ENCODE measurements around the gene C2. TPM values are rescaled to one million over a fixed set of nuclear protein-coding genes. Genes with fewer than 3 reads are reported as not detected.
"Not testable (repeated sequence)": the region's sequence is repeated elsewhere in the genome, so short reads cannot be mapped to it uniquely, and the experiment has no call there.

C2 gene
- total RNA-seq, 1 donor from 2014 or later = 0.65 TPM

- H3K36me3 Mint-ChIP-seq (ENCODE audit: insufficient read depth) = peaks cover 2% of the 10 kb centered on the region
- no peak for TF ChIP-seq CTCF (IDR thresholded peaks at IDR 0.05; ENCODE audit: unreplicated experiment)
- H3K27ac Mint-ChIP-seq = no peak overlapping the region
Observed at GRCh38 chr6:31903957-31904356, 23.6 kb upstream of the C2 start.

GRCh38 chr6:31905041-31905440 lies 22.5 kb upstream of the C2 start:
- no peak for TF ChIP-seq CTCF (IDR thresholded peaks at IDR 0.05; ENCODE audit: unreplicated experiment)
- no peak overlapping the region for H3K27ac Mint-ChIP-seq
- no peaks in the 10 kb centered on the region for H3K9me3 Mint-ChIP-seq (ENCODE audit: low read depth)
- no peak overlapping the region for H3K4me3 Mint-ChIP-seq (ENCODE audit: low read depth)
- DNase-seq (ENCODE audit: low spot score, unreplicated experiment) = no peak
- H3K27me3 Mint-ChIP-seq = peaks cover 7% of the 10 kb centered on the region
- peaks cover 10% of the 10 kb centered on the region for H3K4me1 Mint-ChIP-seq (ENCODE audit: low read depth)
- no peaks in the 10 kb centered on the region for H3K36me3 Mint-ChIP-seq (ENCODE audit: insufficient read depth)

More at GRCh38 chr6:31903957-31904356, 23.6 kb upstream of the C2 start:
- H3K4me3 Mint-ChIP-seq (ENCODE audit: low read depth) = no peak overlapping the region
- H3K9me3 Mint-ChIP-seq (ENCODE audit: low read depth) = no peaks in the 10 kb centered on the region
- peaks cover 14% of the 10 kb centered on the region for H3K4me1 Mint-ChIP-seq (ENCODE audit: low read depth)
- H3K27me3 Mint-ChIP-seq = peaks cover 7% of the 10 kb centered on the region
- DNase-seq (ENCODE audit: low spot score, unreplicated experiment) = no peak

GRCh38 chr6:31906122-31906521 lies 21.4 kb upstream of the C2 start:
- H3K27ac Mint-ChIP-seq = no peak overlapping the region
- no peak for TF ChIP-seq CTCF (IDR thresholded peaks at IDR 0.05; ENCODE audit: unreplicated experiment)
- peaks cover 7% of the 10 kb centered on the region for H3K27me3 Mint-ChIP-seq
- H3K4me1 Mint-ChIP-seq (ENCODE audit: low read depth) = peaks cover 9% of the 10 kb centered on the region
- H3K36me3 Mint-ChIP-seq (ENCODE audit: insufficient read depth) = no peaks in the 10 kb centered on the region
- DNase-seq (ENCODE audit: low spot score, unreplicated experiment) = no peak
- no peak overlapping the region for H3K4me3 Mint-ChIP-seq (ENCODE audit: low read depth)
- H3K9me3 Mint-ChIP-seq (ENCODE audit: low read depth) = no peaks in the 10 kb centered on the region

GRCh38 chr6:31906727-31907126 lies 20.8 kb upstream of the C2 start:
- not testable (repeated sequence) for H3K27ac Mint-ChIP-seq; H3K36me3 Mint-ChIP-seq (ENCODE audit: insufficient read depth); H3K9me3 Mint-ChIP-seq (ENCODE audit: low read depth); H3K27me3 Mint-ChIP-seq; H3K4me1 Mint-ChIP-seq (ENCODE audit: low read depth); DNase-seq (ENCODE audit: low spot score, unreplicated experiment); H3K4me3 Mint-ChIP-seq (ENCODE audit: low read depth)

- Mint-ChIP-seq H3K4me1 (ENCODE audit: low read depth) (peaks cover 9% of the 10 kb centered on the region), H3K27ac (no peak overlapping the region), H3K9me3 (ENCODE audit: low read depth) (no peaks in the 10 kb centered on the region), H3K4me3 (ENCODE audit: low read depth) (no peak overlapping the region), H3K27me3 (peaks cover 7% of the 10 kb centered on the region), H3K36me3 (ENCODE audit: insufficient read depth) (no peaks in the 10 kb centered on the region)
- TF ChIP-seq CTCF (IDR thresholded peaks at IDR 0.05; ENCODE audit: unreplicated experiment) = no peak
- DNase-seq (ENCODE audit: low spot score, unreplicated experiment) = no peak
Observed at GRCh38 chr6:31907158-31907813, 20.2 kb upstream of the C2 start.

- H3K9me3 Mint-ChIP-seq (ENCODE audit: low read depth); H3K4me1 Mint-ChIP-seq (ENCODE audit: low read depth); H3K27ac Mint-ChIP-seq; DNase-seq (ENCODE audit: low spot score, unreplicated experiment); H3K36me3 Mint-ChIP-seq (ENCODE audit: insufficient read depth); H3K27me3 Mint-ChIP-seq; H3K4me3 Mint-ChIP-seq (ENCODE audit: low read depth): not testable (repeated sequence)
Observed at GRCh38 chr6:31908255-31908654, 19.3 kb upstream of the C2 start.
